Neuronal stem cell (in vitro differentiated cells): ENCODE results near the gene OSBPL6.

Source experiments
- DNase-seq: peaks from one replicate; pipeline ENCODE4 v3.0.0-alpha.2; 2013; ENCODE audit warnings: low spot score
- H2AFZ ChIP-seq: one replicate; pipeline ENCODE4 v1.6.1; 2013; ENCODE audit warnings: mild to moderate bottlenecking, low read length, inconsistent platforms
- H2AK5ac ChIP-seq: 2 replicates; pipeline ENCODE4 v1.6.1; 2013; ENCODE audit warnings: low read depth, mild to moderate bottlenecking, inconsistent platforms, low read length, moderate library complexity, mixed read lengths
- H2BK120ac ChIP-seq: 2 replicates; pipeline ENCODE4 v1.6.1; 2013; ENCODE audit warnings: low read depth, mild to moderate bottlenecking, inconsistent platforms, low read length, moderate library complexity, mixed read lengths
- H2BK12ac ChIP-seq: one replicate; pipeline ENCODE4 v1.6.1; 2013; ENCODE audit warnings: low read length, inconsistent platforms
- H2BK15ac ChIP-seq: 2 replicates; pipeline ENCODE4 v1.6.1; 2013; ENCODE audit warnings: mild to moderate bottlenecking, low read length, inconsistent platforms, mixed read lengths
- H2BK5ac ChIP-seq: one replicate; pipeline ENCODE4 v1.6.1; 2013; ENCODE audit warnings: inconsistent platforms, mild to moderate bottlenecking, low read length, moderate library complexity
- H3K14ac ChIP-seq: one replicate; pipeline ENCODE4 v1.6.1; 2013; ENCODE audit warnings: low read length, inconsistent platforms
- H3K18ac ChIP-seq: 2 replicates; pipeline ENCODE4 v1.6.1; 2013; ENCODE audit warnings: low read length, inconsistent platforms
- H3K23ac ChIP-seq: 2 replicates; pipeline ENCODE4 v1.6.1; 2013; ENCODE audit warnings: low read depth, mild to moderate bottlenecking, mixed read lengths, low read length, inconsistent platforms; ENCODE audit not compliant: poor library complexity
- H3K27ac ChIP-seq: replicated peaks from 3 replicates; pipeline ENCODE4 v1.5.1; 2013; ENCODE audit warnings: low read length, inconsistent platforms
- H3K27me3 ChIP-seq, 3 experiments: 2 replicates each; pipeline ENCODE4 v1.6.1; 2013; ENCODE audit warnings: low read length in 3 of 3, mild to moderate bottlenecking in 2 of 3, inconsistent platforms in 1 of 3, low read depth in 1 of 3, mixed read lengths in 1 of 3, moderate library complexity in 1 of 3; ENCODE audit not compliant: control insufficient read depth in 3 of 3, insufficient read depth in 3 of 3
- H3K36me3 ChIP-seq, 2 donors: replicated peaks in 1 of 2; 2 replicates each; pipeline ENCODE4 v1.6.1; 2013; ENCODE audit warnings: low read length in 2 of 2; ENCODE audit not compliant: control insufficient read depth in 2 of 2, insufficient read depth in 2 of 2
- H3K4ac ChIP-seq: 2 replicates; pipeline ENCODE4 v1.6.1; 2013; ENCODE audit warnings: inconsistent platforms, mild to moderate bottlenecking, low read length, moderate library complexity
- H3K4me1 ChIP-seq, 2 donors: 1 replicate in 1 of 2; 2 replicates in 1 of 2; pipeline ENCODE4 v1.6.1; 2013; ENCODE audit warnings: low read length in 2 of 2, low read depth in 1 of 2; ENCODE audit not compliant: control insufficient read depth in 2 of 2, insufficient read depth in 1 of 2
- H3K4me2 ChIP-seq: one replicate; pipeline ENCODE4 v1.6.1; 2013; ENCODE audit warnings: mild to moderate bottlenecking, low read length, inconsistent platforms; ENCODE audit not compliant: insufficient read depth, poor library complexity, severe bottlenecking
- H3K4me3 ChIP-seq, 2 donors: 2 replicates each; pipeline ENCODE4 v1.5.1; 2013; ENCODE audit warnings: low read length in 2 of 2, mild to moderate bottlenecking in 2 of 2, inconsistent platforms in 1 of 2, moderate library complexity in 1 of 2
- H3K79me1 ChIP-seq: one replicate; pipeline ENCODE4 v1.6.1; 2013; ENCODE audit warnings: low read depth, mild to moderate bottlenecking, inconsistent platforms, low read length, moderate library complexity
- H3K9ac ChIP-seq: one replicate; pipeline ENCODE4 v1.6.1; 2013; ENCODE audit warnings: mild to moderate bottlenecking, low read depth, low read length, inconsistent platforms; ENCODE audit not compliant: poor library complexity
- H3K9me3 ChIP-seq, 2 donors: replicated peaks in 1 of 2; 2 replicates each; pipeline versions ENCODE3 to v1.6.1; 2013; ENCODE audit warnings: low read length in 2 of 2, mild to moderate bottlenecking in 2 of 2, inconsistent platforms in 1 of 2, low read depth in 1 of 2, mixed read lengths in 1 of 2, moderate library complexity in 1 of 2; ENCODE audit not compliant: control insufficient read depth in 2 of 2, insufficient read depth in 1 of 2
- H4K8ac ChIP-seq: one replicate; pipeline ENCODE4 v1.6.1; 2013; ENCODE audit warnings: low read depth, mild to moderate bottlenecking, inconsistent platforms, low read length, moderate library complexity
- H4K91ac ChIP-seq: one replicate; pipeline ENCODE4 v1.6.1; 2013; ENCODE audit warnings: low read length, low read depth, mild to moderate bottlenecking, inconsistent platforms; ENCODE audit not compliant: poor library complexity
- WGBS, 2 donors: extraction: QIAGEN DNeasy Blood & Tissue Kit; methylation state at CpG; one replicate each; pipeline ENCODE4 v1.1.7; 2013; ENCODE audit warnings: missing lambda C conversion rate in 2 of 2, mixed read lengths in 1 of 2; ENCODE audit not compliant: insufficient read length in 2 of 2, insufficient replicate concordance in 1 of 2; ENCODE audit errors: extremely low coverage in 2 of 2; 5-methylcytosine and 5-hydroxymethylcytosine counted together

OSBPL6 gene

GRCh38 chr2:178377046-178377445, 182.7 kb downstream of the OSBPL6 start:
- WGBS, 2 donors, result no CpG with 5 or more reads among the region's 3 CpGs
- peaks cover 0 to 6% of the 10 kb centered on the region in 2 donors for H3K36me3 ChIP-seq

DNA sequence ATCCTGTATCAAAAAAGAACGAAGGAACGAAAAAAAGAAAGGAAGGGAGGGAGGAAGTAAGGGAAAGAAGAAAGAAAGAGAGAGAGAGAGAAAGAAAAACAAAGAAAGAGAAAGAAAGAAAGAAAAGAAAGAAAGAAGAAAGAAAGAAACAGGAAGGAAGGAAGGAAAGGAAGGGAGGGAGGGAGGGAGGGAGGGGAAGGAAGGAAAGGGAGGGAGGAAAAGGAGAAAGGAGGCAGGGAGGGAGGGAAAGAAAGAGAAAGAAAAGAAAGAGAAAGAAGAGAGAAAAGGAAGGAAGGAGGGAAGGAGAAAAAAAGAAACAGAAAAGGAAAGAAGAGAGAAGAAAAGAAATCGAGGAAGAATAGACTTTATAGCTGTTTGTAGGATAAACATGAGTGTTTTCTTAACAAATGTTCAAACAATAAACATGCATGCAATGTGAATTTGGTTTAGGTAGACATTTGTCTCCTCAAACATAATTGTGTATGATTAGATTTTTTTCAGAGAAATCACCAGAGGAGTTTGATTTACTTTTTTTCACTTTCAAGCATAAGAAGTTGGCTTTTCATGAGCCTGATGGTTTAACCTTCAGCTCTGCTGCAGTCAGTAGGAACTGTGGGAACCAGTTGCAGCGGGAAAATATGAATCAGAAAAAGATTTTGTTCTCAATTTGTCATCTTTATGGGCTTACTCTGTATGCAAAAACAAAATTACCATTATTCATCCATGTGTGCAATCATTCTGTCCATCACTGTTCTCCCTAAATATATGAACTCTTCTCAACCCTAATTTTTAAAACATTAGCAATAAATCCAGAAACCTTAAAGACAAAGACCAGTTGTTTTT, 185.1 kb downstream of the OSBPL6 start:
- Histone ChIP-seq H2AFZ (no peak overlapping the region), H2BK120ac (no peak overlapping the region), H3K36me3 (peaks cover 6 to 8% of the 10 kb centered on the region in 2 donors), H3K4me3 (no peak overlapping the region), H3K27me3 (no peaks in the 10 kb centered on the region), H3K14ac (no peak overlapping the region), H3K4me2 (no peak overlapping the region), H3K23ac (no peak overlapping the region), H3K18ac (no peak overlapping the region), H3K27ac (no peak overlapping the region), H3K4ac (no peak overlapping the region), H2BK12ac (no peak overlapping the region), H2AK5ac (no peak overlapping the region), H3K9ac (no peak overlapping the region), H4K8ac (no peak overlapping the region), H4K91ac (no peak overlapping the region), H2BK5ac (no peak overlapping the region), H2BK15ac (no peak overlapping the region), H3K79me1 (no peaks in the 10 kb centered on the region), H3K9me3 (no peaks in the 10 kb centered on the region), H3K4me1 (no peaks in the 10 kb centered on the region)
- DNase-seq, result no peak
- WGBS, 2 donors, result no CpG with 5 or more reads among the region's 4 CpGs

More at GRCh38 chr2:178377046-178377445, 182.7 kb downstream of the OSBPL6 start:
- no peaks in the 10 kb centered on the region for H3K9me3 ChIP-seq
- no peak overlapping the region for H2AFZ ChIP-seq
- no peak overlapping the region for H2BK15ac ChIP-seq
- H3K27ac ChIP-seq, result no peak overlapping the region
- no peaks in the 10 kb centered on the region for H3K4me1 ChIP-seq
- H3K4me3 ChIP-seq, result no peak overlapping the region
- H4K8ac ChIP-seq, result no peak overlapping the region
- H3K23ac ChIP-seq, result no peak overlapping the region
- H3K14ac ChIP-seq, result no peak overlapping the region
- no peak overlapping the region for H3K4me2 ChIP-seq
- no peak overlapping the region for H3K9ac ChIP-seq
- no peaks in the 10 kb centered on the region for H3K27me3 ChIP-seq
- H3K18ac ChIP-seq, result no peak overlapping the region
- H2BK120ac ChIP-seq, result no peak overlapping the region
- H2BK5ac ChIP-seq, result no peak overlapping the region
- no peak for DNase-seq
- no peak overlapping the region for H2BK12ac ChIP-seq
- no peak overlapping the region for H2AK5ac ChIP-seq
- H3K4ac ChIP-seq, result no peak overlapping the region
- no peaks in the 10 kb centered on the region for H3K79me1 ChIP-seq
- no peak overlapping the region for H4K91ac ChIP-seq

- H3K18ac ChIP-seq, result no peak overlapping the region
- H3K4me3 ChIP-seq, result no peak overlapping the region
- H4K91ac ChIP-seq, result no peak overlapping the region
- no peak overlapping the region for H2BK120ac ChIP-seq
- no peak overlapping the region for H3K23ac ChIP-seq
- DNase-seq, result no peak
- no peak overlapping the region for H3K9ac ChIP-seq
- H2BK5ac ChIP-seq, result no peak overlapping the region
- H2AFZ ChIP-seq, result no peak overlapping the region
- no peak overlapping the region for H3K27ac ChIP-seq
- no peak overlapping the region for H2BK15ac ChIP-seq
- no peaks in the 10 kb centered on the region for H3K9me3 ChIP-seq
- no peak overlapping the region for H2AK5ac ChIP-seq
- H3K4me2 ChIP-seq, result no peak overlapping the region
- no peak overlapping the region for H3K14ac ChIP-seq
- H2BK12ac ChIP-seq, result no peak overlapping the region
- no peaks in the 10 kb centered on the region for H3K4me1 ChIP-seq
- no CpG with 5 or more reads among the region's 1 CpG for WGBS, 2 donors
- peaks cover 6% of the 10 kb centered on the region in 2 donors for H3K36me3 ChIP-seq
- H4K8ac ChIP-seq, result no peak overlapping the region
- no peaks in the 10 kb centered on the region for H3K79me1 ChIP-seq
- no peaks in the 10 kb centered on the region for H3K27me3 ChIP-seq
- H3K4ac ChIP-seq, result no peak overlapping the region
Measured at GRCh38 chr2:178380763-178381162, 186.5 kb downstream of the OSBPL6 start.

- Histone ChIP-seq H3K27ac (no peak overlapping the region), H3K4me3 (no peak overlapping the region), H4K91ac (no peak overlapping the region), H2BK12ac (no peak overlapping the region), H3K9me3 (no peaks in the 10 kb centered on the region), H3K79me1 (no peaks in the 10 kb centered on the region), H3K14ac (no peak overlapping the region), H2AFZ (no peak overlapping the region), H3K4ac (no peak overlapping the region), H3K9ac (no peak overlapping the region), H3K4me1 (no peaks in the 10 kb centered on the region), H3K36me3 (peaks cover 6% of the 10 kb centered on the region in 2 donors), H4K8ac (no peak overlapping the region), H3K23ac (no peak overlapping the region), H2AK5ac (no peak overlapping the region), H2BK15ac (no peak overlapping the region), H2BK5ac (no peak overlapping the region), H3K27me3 (no peaks in the 10 kb centered on the region), H3K18ac (no peak overlapping the region), H3K4me2 (no peak overlapping the region), H2BK120ac (no peak overlapping the region)
- no CpG with 5 or more reads among the region's 5 CpGs for WGBS, 2 donors
- DNase-seq, result no peak
Measured at GRCh38 chr2:178383718-178384117, 189.4 kb downstream of the OSBPL6 start.
